SK-N-MC (cell line): ENCODE data around the gene IZUMO1.
A peak's percentile ranks its signal among the peaks of the same experiment; 100 is the strongest.

Experiments used
- EZH2 ChIP-seq: fragments of 200-600 bp; sonication (generic); IDR thresholded peaks from one replicate; pipeline ENCODE4 v1.6.1; 2017; ENCODE audit warnings: antibody characterized with exemption
- POLR2AphosphoS5 ChIP-seq: IDR thresholded peaks from 2 replicates; pipeline ENCODE4 v1.6.1; 2012; ENCODE audit warnings: mild to moderate bottlenecking, low read depth, low read length, borderline replicate concordance

DNA sequence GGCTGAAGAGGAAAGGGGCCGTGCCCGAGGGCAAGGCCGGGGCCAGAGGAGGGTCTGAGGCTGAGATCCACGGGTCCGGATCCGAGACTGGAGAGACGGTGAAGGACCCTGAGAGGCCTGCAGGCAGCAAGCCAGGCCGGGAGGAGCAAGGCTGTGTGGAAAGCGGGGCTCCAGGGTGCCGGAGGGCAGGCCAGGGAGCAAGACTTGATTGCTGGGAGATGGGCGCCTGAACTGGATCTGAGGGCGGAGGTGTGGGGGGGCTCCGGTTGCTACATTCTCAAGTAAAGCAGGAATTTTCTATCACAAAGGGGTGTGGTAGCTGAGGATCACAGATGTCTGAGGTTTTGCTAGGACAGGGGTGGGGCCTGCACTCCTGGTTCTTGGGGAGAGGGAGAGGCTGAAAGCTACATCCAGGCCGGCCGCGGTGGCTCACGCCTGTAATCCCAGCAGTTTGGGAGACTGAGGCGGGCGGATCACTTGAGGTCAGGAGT, 31.0 kb downstream of the IZUMO1 start:
- no peak for TF ChIP-seq EZH2
- peak; percentile 17; the same call in 1 of the 2 replicates for TF ChIP-seq POLR2AphosphoS5
